ENCODE measurements around the gene TSSC4.

TSSC4 gene

GRCh38 chr11:2413742-2414579 lies 13.4 kb downstream of the TSSC4 start:
- Histone ChIP-seq H3K9me2 (replicated peaks; ENCODE audit: control insufficient read depth, low read length) (no peaks in the 10 kb centered on the region), H4K20me1 (ENCODE audit: control insufficient read depth, insufficient read depth, low read depth, low read length) (no peaks in the 10 kb centered on the region), H3K27ac (ENCODE audit: low read depth, low read length) (no peak overlapping the region), H3K4me2 (ENCODE audit: low read length) (no peak overlapping the region), H3K9me3 (ENCODE audit: control insufficient read depth, insufficient read depth, low read length) (no peaks in the 10 kb centered on the region), H3K36me3 (ENCODE audit: control insufficient read depth, low read length) (no peaks in the 10 kb centered on the region), H3K4me1 (ENCODE audit: control insufficient read depth, low read length) (no peaks in the 10 kb centered on the region), H3K27me3 (ENCODE audit: control insufficient read depth, low read length) (no peaks in the 10 kb centered on the region), H3K4me3 (ENCODE audit: low read length) (no peak overlapping the region), H3F3A (ENCODE audit: control insufficient read depth, insufficient read depth) (no peaks in the 10 kb centered on the region), H3K79me2 (ENCODE audit: control insufficient read depth, low read length) (no peaks in the 10 kb centered on the region)
- TF ChIP-seq, protein P1, sequence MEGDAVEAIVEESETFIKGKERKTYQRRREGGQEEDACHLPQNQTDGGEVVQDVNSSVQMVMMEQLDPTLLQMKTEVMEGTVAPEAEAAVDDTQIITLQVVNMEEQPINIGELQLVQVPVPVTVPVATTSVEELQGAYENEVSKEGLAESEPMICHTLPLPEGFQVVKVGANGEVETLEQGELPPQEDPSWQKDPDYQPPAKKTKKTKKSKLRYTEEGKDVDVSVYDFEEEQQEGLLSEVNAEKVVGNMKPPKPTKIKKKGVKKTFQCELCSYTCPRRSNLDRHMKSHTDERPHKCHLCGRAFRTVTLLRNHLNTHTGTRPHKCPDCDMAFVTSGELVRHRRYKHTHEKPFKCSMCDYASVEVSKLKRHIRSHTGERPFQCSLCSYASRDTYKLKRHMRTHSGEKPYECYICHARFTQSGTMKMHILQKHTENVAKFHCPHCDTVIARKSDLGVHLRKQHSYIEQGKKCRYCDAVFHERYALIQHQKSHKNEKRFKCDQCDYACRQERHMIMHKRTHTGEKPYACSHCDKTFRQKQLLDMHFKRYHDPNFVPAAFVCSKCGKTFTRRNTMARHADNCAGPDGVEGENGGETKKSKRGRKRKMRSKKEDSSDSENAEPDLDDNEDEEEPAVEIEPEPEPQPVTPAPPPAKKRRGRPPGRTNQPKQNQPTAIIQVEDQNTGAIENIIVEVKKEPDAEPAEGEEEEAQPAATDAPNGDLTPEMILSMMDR (IDR thresholded peaks at IDR 0.05; ENCODE audit: low read depth, low read length, poor library complexity, severe bottlenecking): no peak
- no peak for TF ChIP-seq EZH2phosphoT487 (IDR thresholded peaks at IDR 0.05; ENCODE audit: borderline replicate concordance, low read length)

DNA sequence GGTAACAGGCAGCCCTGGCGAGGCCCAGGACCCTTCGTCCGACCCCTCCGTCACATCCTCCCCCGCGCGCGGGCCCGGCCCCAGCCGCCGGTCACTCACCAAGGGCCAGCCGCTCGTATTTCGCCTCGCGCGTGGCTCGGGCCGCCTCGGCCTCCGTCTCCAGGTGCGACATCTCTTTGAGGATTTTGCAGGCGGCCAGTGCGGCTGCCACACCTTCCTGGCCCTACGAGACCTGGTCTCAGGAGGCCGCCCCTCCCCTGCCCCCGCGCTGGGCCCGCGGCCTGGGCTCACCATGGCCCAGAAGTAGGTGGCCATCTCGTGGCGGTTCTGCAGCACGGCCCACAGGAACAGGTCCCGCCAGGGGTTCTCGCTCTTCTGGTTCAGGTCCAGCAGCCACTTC lies 14.1 kb downstream of the TSSC4 start:
- Histone ChIP-seq H3K9me2 (replicated peaks; ENCODE audit: control insufficient read depth, low read length) (no peaks in the 10 kb centered on the region), H3K4me2 (ENCODE audit: low read length) (no peak overlapping the region), H3K27me3 (ENCODE audit: control insufficient read depth, low read length) (no peaks in the 10 kb centered on the region), H3K27ac (ENCODE audit: low read depth, low read length) (no peak overlapping the region), H3K79me2 (ENCODE audit: control insufficient read depth, low read length) (no peaks in the 10 kb centered on the region), H3F3A (ENCODE audit: control insufficient read depth, insufficient read depth) (no peaks in the 10 kb centered on the region), H3K4me3 (ENCODE audit: low read length) (no peak overlapping the region), H3K4me1 (ENCODE audit: control insufficient read depth, low read length) (no peaks in the 10 kb centered on the region), H3K36me3 (ENCODE audit: control insufficient read depth, low read length) (no peaks in the 10 kb centered on the region), H3K9me3 (ENCODE audit: control insufficient read depth, insufficient read depth, low read length) (no peaks in the 10 kb centered on the region), H4K20me1 (ENCODE audit: control insufficient read depth, insufficient read depth, low read depth, low read length) (no peaks in the 10 kb centered on the region)
- TF ChIP-seq, protein P1 (IDR thresholded peaks at IDR 0.05; ENCODE audit: low read depth, low read length, poor library complexity, severe bottlenecking): no peak
- no peak for TF ChIP-seq EZH2phosphoT487 (IDR thresholded peaks at IDR 0.05; ENCODE audit: borderline replicate concordance, low read length)

DNA sequence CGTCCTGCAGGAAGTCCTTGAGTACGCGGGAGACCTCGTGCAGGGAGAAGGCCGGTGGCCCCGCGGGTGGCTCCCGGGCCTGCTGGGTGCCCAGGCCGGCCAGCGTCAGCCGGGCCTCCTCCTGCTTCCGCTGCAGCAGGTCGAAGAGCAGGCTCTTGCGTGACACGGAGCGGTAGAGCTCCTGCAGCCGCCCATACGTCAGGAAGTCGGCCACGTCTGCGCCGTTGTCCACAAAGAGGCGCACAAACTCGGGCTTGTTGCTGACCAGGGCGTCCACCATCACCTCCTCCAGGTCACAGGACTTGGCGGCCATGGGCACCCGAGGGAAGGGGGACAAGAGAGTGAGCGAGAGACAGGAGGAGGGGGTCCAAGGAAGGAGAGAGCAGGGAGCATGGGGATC lies 14.6 kb downstream of the TSSC4 start:
- Histone ChIP-seq H3K4me2 (ENCODE audit: low read length) (no peak overlapping the region), H3K4me1 (ENCODE audit: control insufficient read depth, low read length) (no peaks in the 10 kb centered on the region), H3K36me3 (ENCODE audit: control insufficient read depth, low read length) (no peaks in the 10 kb centered on the region), H3K79me2 (ENCODE audit: control insufficient read depth, low read length) (no peaks in the 10 kb centered on the region), H3K27ac (ENCODE audit: low read depth, low read length) (no peak overlapping the region), H3K27me3 (ENCODE audit: control insufficient read depth, low read length) (no peaks in the 10 kb centered on the region), H4K20me1 (ENCODE audit: control insufficient read depth, insufficient read depth, low read depth, low read length) (no peaks in the 10 kb centered on the region), H3K9me3 (ENCODE audit: control insufficient read depth, insufficient read depth, low read length) (no peaks in the 10 kb centered on the region), H3K4me3 (ENCODE audit: low read length) (no peak overlapping the region), H3K9me2 (replicated peaks; ENCODE audit: control insufficient read depth, low read length) (no peaks in the 10 kb centered on the region), H3F3A (ENCODE audit: control insufficient read depth, insufficient read depth) (no peaks in the 10 kb centered on the region)
- TF ChIP-seq, protein P1 (IDR thresholded peaks at IDR 0.05; ENCODE audit: low read depth, low read length, poor library complexity, severe bottlenecking): no peak
- TF ChIP-seq EZH2phosphoT487 (IDR thresholded peaks at IDR 0.05; ENCODE audit: borderline replicate concordance, low read length): no peak

Measured in DOHH2 (cell line).